ENCODE data around the gene RUNDC3A.

Gene RUNDC3A

DNA sequence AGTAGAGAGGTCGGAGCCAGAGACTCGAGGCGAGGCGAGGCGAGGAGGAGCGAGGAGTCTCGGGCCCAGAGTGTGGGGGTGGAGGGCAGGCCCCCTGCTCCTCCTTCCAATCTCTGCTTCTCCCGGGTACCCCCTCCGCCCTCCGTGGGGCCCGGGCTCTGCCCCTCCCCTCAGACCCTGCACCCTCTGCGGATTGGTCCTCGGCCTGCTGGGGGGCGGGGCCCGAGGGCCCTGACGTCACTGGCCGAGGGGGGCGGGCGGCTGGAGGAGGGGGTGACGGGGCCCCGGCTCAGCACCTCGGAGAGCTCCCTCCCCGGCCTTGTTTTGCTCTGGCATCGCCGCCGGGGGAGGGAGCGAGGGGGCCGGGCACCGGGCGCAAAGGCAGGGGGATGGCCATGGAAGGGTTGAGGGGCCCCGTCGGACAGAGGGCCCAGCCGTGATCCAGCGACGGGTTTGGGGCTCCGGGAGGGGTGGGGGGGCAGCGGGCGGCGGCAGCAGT is at the start of gene RUNDC3A:
Gene RUNDC3A, plus strand, starts transcription at position 282 of the 499 bp plus-strand sequence. CDS start 232 bp downstream, outside the sequence.
- H3K36me3 Mint-ChIP-seq (ENCODE audit: low read depth): no peaks in the 10 kb centered on the region

DNA sequence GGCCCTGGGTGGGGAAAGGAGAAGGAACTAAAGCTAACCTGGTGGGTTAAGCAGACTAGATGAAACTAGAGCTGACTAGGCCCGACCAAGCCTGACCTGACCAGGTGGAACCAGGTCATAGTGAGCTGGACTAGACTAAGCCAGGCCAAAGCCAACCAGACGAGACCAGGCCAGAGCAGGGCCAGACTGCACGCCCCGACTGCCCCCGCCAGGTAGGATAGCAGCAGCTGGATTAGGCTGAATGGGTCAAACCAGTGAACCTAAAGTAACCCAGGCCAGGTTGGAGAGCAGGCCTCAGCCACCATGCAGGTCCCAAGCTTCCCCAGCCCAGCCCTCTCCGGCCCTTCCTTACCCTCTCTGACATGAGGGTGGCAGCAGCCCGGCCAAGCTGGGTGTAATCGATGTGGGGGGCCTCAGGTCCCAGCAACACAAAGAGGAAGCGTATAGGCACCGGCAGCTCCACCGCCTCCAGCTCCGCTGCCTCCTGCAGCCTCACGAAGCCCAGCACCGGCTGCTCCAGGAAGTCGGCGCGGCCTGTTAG is 49.5 kb upstream of the RUNDC3A start:
- Mint-ChIP-seq H3K36me3 (ENCODE audit: low read depth) (no peaks in the 10 kb centered on the region), H3K4me1 (ENCODE audit: low read depth) (no peaks in the 10 kb centered on the region), H3K27me3 (no peaks in the 10 kb centered on the region), H3K9me3 (no peaks in the 10 kb centered on the region), H3K27ac (no peak overlapping the region), H3K4me3 (no peak overlapping the region)

More for the DNA sequence above, at the start of gene RUNDC3A:
- Mint-ChIP-seq H3K4me3 (peak within 1 kb of the TSS; percentile 41), H3K4me1 (ENCODE audit: low read depth) (peaks cover 11% of the 10 kb centered on the region), H3K9me3 (no peaks in the 10 kb centered on the region), H3K27me3 (peaks cover 31% of the 10 kb centered on the region), H3K27ac (no peak within 1 kb of the TSS)

DNA sequence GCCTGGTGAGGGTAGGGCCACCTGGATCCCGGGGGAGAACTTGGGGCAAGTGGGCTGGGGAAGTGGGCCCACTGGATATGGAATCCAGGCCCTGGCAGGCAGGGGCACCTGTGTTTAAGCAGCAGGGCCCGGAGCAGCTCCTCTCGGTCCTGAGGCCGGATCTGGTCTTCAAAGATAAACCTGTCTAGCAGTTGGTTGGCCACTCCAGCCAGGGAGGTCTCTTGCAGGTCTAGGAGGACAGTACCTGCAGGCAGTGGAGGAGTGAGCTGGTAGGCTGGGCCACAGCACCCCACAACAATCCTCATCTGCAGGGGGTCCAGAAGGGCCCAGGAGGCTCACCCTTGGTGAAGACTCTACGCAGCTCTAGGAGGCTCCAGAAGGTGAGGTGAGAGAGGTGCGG is 48.1 kb upstream of the RUNDC3A start:
- Mint-ChIP-seq H3K4me3 (no peak overlapping the region), H3K27ac (no peak overlapping the region), H3K36me3 (ENCODE audit: low read depth) (no peaks in the 10 kb centered on the region), H3K9me3 (no peaks in the 10 kb centered on the region), H3K27me3 (no peaks in the 10 kb centered on the region), H3K4me1 (ENCODE audit: low read depth) (no peaks in the 10 kb centered on the region)

DNA sequence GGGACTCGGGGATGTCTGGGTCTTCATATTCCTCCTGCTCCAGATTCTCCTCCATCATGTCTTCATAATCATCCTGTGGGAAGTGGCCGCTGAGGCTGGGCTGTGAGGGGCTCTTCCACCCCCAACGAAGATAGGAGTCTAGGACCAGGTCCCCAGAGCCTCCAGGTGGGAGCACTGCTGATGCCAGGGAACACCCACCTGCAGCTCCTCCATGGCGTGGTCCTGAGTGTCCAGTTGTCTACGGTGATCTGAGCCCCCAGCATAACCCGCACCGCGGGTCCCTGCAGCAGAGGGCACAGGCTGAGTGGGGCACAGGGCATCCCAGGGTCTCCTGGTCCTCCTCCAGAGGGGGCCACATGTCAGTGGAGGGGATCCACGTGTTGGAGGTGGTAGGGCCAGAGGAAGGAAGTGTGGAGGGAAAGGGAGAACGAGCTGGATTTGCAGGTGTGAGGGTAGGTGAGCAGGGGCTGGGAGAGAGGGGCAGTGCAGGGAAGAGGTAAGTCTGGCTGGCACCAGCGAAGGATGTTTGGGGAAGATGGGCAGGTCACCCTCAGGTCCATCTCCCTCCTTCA is 45.7 kb upstream of the RUNDC3A start:
- Mint-ChIP-seq H3K9me3 (no peaks in the 10 kb centered on the region), H3K4me3 (no peak overlapping the region), H3K4me1 (ENCODE audit: low read depth) (no peaks in the 10 kb centered on the region), H3K27me3 (no peaks in the 10 kb centered on the region), H3K36me3 (ENCODE audit: low read depth) (no peaks in the 10 kb centered on the region), H3K27ac (no peak overlapping the region)

DNA sequence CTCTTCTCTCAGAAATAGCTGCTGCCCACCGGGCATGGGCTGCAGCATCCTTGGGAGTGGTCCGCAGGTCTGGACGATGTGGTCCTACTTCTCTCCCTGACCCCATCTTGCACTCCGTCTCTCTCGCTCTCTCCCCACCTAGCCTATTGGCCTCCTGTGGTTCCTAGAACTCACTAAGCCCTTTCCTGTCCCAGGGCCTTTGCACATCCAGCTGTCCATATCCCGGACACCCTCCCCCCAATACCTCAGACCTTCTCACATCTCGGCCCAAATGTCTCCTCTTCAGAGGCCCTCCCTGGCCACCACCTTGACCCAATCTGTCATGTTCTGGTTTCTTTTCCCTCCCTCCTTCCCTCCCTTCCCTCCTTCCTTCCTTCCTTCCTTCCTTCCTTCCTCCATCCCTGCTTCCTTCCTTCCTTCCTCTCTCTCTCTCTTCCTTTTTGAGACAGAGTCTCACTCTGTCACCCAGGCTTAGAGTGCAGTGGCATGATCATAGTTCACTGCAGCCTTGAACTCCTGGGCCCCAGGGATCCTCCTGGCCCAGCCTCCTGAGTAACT is 45.0 kb upstream of the RUNDC3A start:
- Mint-ChIP-seq H3K27ac (no peak overlapping the region), H3K4me1 (ENCODE audit: low read depth) (no peaks in the 10 kb centered on the region), H3K36me3 (ENCODE audit: low read depth) (no peaks in the 10 kb centered on the region), H3K27me3 (no peaks in the 10 kb centered on the region), H3K9me3 (no peaks in the 10 kb centered on the region), H3K4me3 (no peak overlapping the region)

DNA sequence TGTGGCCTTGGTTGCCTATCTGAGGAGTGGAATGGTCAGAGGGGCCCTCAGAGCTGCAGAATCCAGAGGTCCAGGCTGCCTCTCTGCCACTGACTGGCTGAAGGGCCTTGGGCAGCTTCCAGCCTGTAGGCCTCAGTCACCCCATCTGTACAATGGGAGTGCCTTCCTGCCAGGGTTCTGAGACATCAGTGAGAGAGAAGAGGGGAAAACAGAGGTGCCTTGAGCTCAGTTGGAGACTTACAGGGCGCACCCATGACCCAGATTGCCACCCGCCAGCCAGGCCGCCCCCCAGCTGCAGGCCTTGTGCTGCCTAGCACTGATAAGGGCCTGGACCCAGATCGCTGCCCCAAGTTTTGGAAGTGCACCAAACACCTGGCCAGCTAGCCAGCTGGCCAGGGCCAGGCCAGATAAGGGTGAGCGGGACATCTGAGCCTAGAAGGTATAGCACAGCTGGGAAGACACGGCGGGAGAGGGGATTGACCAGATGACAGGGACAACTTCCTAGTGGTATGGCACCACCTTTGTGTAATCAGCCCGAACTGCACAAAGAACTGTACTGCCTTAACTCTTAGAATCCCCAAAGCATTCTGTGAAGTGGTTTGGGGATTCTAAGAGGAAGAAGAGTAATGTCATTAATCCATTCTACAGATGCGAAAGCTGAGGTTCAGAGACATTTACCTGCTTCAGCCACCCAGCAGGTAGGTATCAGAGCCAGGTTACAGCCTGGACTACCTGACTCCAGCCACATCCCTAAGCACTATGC is 41.8 kb upstream of the RUNDC3A start:
- Mint-ChIP-seq H3K27me3 (no peaks in the 10 kb centered on the region), H3K36me3 (ENCODE audit: low read depth) (no peaks in the 10 kb centered on the region), H3K4me1 (ENCODE audit: low read depth) (no peaks in the 10 kb centered on the region), H3K9me3 (no peaks in the 10 kb centered on the region), H3K27ac (no peak overlapping the region), H3K4me3 (no peak overlapping the region)

DNA sequence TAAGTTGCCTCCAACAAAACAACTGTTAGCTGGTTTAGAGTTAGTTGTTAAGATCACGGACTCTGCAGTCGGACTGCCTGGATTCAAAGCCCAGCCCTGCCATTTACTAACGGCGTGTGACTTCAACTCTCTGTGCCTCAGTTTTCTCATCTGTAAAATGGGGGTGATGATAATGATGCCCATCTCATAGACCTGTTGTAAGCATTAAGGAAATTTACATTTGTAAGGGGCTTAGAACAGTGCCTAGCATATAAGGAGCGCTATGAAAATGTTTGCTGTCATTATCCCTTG is 41.3 kb upstream of the RUNDC3A start:
- Mint-ChIP-seq H3K36me3 (ENCODE audit: low read depth) (no peaks in the 10 kb centered on the region), H3K4me3 (no peak overlapping the region), H3K4me1 (ENCODE audit: low read depth) (no peaks in the 10 kb centered on the region), H3K27ac (no peak overlapping the region), H3K9me3 (no peaks in the 10 kb centered on the region), H3K27me3 (no peaks in the 10 kb centered on the region)

DNA sequence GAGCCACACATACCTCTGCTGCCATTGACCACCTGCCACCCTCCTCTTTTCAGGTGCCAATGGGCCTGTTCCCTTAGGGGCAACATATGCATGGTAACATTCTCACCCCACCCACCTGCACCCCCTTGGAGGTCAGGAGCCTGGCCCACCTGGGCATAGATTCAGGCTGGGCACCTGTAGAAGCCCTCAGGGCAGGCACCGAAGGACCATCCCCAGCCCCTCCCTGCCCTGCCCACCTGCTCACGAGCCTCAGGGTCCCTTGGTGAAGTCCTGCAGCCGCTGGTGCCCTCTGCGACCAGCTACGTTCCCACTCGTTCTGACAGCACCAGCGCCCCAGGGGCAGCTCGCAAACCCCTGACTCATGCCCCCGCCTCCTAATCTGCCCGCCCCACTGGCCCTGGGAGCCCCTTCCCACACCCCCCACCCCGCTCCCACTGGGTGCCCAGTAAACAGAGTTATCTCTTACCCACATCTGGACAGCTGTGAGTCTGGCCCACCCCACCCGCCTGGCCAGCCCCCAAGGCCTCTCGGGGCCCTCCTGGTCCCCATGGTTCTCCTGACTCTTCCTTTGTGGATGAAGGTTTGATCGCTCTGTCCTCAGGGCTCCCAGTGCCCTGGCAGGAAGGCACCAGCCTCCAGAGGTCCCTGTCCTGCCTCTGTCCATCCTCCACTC is 40.4 kb upstream of the RUNDC3A start, which contains the start of gene SLC4A1:
Gene SLC4A1, minus strand, starts transcription at position 318 of the 673 bp plus-strand sequence. CDS start 5,269 bp downstream, outside the sequence.
- no peak within 1 kb of the TSS for H3K27ac Mint-ChIP-seq
- H3K36me3 Mint-ChIP-seq (ENCODE audit: low read depth): no peaks in the 10 kb centered on the region
- H3K4me1 Mint-ChIP-seq (ENCODE audit: low read depth): no peaks in the 10 kb centered on the region
- no peaks in the 10 kb centered on the region for H3K27me3 Mint-ChIP-seq
- H3K4me3 Mint-ChIP-seq: no peak within 1 kb of the TSS
- no peaks in the 10 kb centered on the region for H3K9me3 Mint-ChIP-seq

DNA sequence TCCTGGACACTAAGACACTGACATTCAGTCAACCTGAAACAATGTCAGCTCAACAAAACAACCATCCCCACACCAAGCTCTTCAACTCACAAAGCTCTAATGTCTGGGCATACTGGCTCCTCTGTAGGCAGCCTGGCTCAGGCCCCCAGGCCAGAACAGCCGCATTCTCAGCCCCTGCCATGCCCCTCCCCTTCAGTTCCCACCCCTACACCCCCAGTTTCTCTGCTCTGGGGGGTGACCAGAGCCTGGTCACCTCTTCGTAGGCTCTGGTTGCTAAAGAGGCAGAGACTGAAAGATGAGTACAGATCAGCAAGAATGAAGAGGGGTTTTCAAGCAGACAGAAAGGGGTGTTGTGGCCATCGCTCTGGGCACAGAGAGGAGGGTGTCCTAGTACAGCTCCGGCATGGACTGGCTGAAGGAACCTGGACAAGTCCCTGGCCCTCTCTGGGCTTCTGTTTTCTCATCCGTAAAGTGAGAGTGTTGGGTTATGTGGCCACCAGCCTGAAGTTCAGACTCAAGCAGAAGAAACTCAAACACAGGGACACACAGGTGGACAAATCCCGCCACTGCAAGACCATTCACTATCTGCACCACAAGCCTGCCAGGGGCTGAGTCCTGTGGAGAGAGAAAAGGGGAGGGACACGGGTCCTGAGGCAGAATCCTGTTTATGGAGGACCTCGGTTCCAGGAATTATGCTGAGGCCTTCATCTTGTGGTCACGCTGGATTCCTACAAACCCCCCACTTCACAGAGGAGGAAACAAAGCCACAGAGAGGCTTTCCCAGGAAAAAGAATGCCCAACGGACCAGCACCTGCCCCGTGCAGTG is 39.5 kb upstream of the RUNDC3A start:
- Mint-ChIP-seq H3K4me3 (no peak overlapping the region), H3K4me1 (ENCODE audit: low read depth) (no peaks in the 10 kb centered on the region), H3K9me3 (no peaks in the 10 kb centered on the region), H3K27ac (no peak overlapping the region), H3K27me3 (no peaks in the 10 kb centered on the region), H3K36me3 (ENCODE audit: low read depth) (no peaks in the 10 kb centered on the region)

DNA sequence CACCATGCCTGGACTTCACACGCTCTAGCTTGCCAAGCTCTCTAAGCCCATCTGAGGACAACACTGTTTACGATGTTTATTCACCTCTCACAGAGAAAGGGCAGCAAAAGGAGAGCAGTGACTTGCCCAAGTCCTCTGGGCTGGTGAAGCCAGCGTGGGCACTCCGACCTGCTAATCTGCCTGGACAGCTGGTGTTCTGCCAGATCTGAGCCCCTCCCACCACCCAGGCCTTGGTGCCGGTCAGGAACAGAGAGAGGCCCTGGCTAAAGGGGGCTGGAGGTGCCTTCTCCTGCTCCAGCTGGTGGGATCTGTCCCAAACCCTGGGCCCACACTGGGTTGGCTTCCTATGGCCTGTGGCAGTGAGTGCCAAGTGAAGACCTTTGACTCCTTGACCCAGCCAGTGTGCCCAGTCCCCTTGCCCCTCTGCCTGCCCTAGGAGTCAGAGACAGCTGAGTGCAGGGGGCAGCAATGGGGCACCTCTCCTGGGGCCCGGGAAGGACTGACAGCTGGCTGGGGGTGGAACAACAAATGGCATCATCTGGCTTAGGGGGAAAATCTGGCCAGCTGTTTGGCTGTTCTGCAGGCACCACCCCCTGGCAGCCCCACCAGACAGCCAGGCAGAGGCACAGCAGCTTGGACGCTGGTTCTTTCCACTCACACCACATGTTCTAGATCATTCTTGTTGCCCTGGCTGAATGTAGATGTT is 38.7 kb upstream of the RUNDC3A start:
- Mint-ChIP-seq H3K4me3 (no peak overlapping the region), H3K9me3 (no peaks in the 10 kb centered on the region), H3K36me3 (ENCODE audit: low read depth) (no peaks in the 10 kb centered on the region), H3K4me1 (ENCODE audit: low read depth) (no peaks in the 10 kb centered on the region), H3K27ac (no peak overlapping the region), H3K27me3 (no peaks in the 10 kb centered on the region)

DNA sequence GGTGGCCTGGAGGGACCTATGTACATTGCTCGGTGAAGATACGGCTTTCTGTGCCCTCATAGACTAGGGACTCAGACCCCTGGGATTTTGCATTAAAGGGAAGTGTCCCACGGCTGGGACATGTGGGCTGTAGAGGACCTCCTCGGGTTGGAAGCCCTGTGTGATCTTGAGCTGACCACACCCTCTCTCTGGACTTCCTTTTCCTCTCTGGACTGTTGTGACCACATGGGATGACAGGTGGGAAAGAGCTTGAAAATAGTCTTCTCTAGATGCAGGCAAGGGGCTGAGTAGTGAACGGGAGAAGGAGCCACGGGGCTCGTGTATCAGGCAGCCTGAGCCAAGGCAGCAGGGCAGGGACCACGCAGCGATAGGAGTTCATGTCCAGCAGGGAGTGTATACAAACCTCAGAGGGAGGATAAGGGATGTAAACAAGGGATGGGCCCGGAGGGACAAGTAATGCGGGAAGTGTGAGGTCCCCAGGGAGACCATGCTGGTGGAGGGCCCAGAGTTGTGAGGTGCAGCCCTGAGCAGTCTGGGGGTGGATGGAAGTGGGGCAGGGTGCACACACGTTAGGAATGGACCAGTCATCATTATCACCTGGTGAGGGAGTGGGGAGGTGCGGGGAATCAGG is 36.0 kb upstream of the RUNDC3A start:
- no peaks in the 10 kb centered on the region for H3K4me1 Mint-ChIP-seq (ENCODE audit: low read depth)
- H3K36me3 Mint-ChIP-seq (ENCODE audit: low read depth): no peaks in the 10 kb centered on the region
- no peak overlapping the region for H3K4me3 Mint-ChIP-seq
- H3K9me3 Mint-ChIP-seq: no peaks in the 10 kb centered on the region
- H3K27ac Mint-ChIP-seq: no peak overlapping the region
- no peaks in the 10 kb centered on the region for H3K27me3 Mint-ChIP-seq

DNA sequence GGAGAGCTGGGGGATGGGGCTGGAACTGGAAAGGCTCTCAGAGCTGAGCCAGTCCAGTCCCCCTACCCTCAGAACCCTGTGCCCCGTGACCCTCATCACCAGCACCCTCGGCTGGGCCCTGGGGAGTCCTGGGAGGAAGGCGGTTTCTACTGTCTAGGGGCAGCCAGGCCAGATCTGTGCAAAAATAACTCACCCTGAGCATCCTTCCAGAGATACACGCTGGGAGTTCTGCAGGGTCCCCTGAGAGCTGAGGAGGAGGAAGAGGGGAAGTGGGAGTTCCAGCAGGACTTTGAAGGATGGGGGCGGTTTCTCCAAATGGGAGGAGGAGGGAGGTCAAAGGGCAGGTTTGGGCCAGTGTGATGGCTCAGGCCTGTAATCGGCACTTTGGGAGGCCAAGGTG is 35.4 kb upstream of the RUNDC3A start:
- Mint-ChIP-seq H3K27me3 (peaks cover under 1% of the 10 kb centered on the region), H3K4me3 (no peak overlapping the region), H3K4me1 (ENCODE audit: low read depth) (no peaks in the 10 kb centered on the region), H3K9me3 (no peaks in the 10 kb centered on the region), H3K27ac (no peak overlapping the region), H3K36me3 (ENCODE audit: low read depth) (no peaks in the 10 kb centered on the region)

DNA sequence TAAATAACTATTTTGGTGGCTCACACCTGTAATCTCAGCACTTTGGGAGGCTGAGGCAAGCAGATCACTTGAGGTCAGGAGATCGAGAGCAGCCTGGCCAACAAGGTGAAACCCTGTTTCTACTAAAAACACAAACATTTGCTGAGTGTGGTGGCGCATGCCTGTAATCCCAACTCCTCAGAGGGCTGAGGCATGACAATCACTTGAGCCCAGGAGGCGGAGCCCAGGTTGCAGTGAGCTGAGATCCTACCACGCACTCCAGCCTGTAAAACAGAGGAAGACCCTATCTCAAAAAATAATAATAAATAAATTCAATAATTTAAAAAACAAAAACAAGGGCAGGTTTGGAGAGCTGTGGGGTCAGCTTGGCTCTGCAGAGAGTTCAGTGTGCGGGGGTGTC is 34.8 kb upstream of the RUNDC3A start:
- H3K36me3 Mint-ChIP-seq (ENCODE audit: low read depth): no peaks in the 10 kb centered on the region
- H3K27me3 Mint-ChIP-seq: peaks cover 3% of the 10 kb centered on the region
- no peak overlapping the region for H3K27ac Mint-ChIP-seq

More for the DNA sequence above, 34.8 kb upstream of the RUNDC3A start:
- no peaks in the 10 kb centered on the region for H3K9me3 Mint-ChIP-seq
- no peak overlapping the region for H3K4me3 Mint-ChIP-seq
- H3K4me1 Mint-ChIP-seq (ENCODE audit: low read depth): no peaks in the 10 kb centered on the region
